ENCODE data around the gene CXorf66. TPM values are rescaled to one million over a fixed set of nuclear protein-coding genes. Genes with fewer than 3 reads are reported as not detected.

The CXorf66 gene
- total RNA-seq: not detected

- no peak for TF ChIP-seq CTCF (IDR thresholded peaks at IDR 0.05; ENCODE audit: low read depth)
Measured at GRCh38 chrX:139965421-139965820, at the start of gene CXorf66. CXorf66 (minus strand) TSS chrX:139965521; CDS start chrX:139965496, 25 bp downstream.

GRCh38 chrX:139982856-139983255 lies 17.5 kb upstream of the CXorf66 start:
- no peak for TF ChIP-seq CTCF (IDR thresholded peaks at IDR 0.05; ENCODE audit: low read depth)

- TF ChIP-seq CTCF (IDR thresholded peaks at IDR 0.05; ENCODE audit: low read depth): no peak
Measured at GRCh38 chrX:139974471-139974870, 9.2 kb upstream of the CXorf66 start.

GRCh38 chrX:139972629-139973624 lies 7.6 kb upstream of the CXorf66 start:
- no peak for TF ChIP-seq CTCF (IDR thresholded peaks at IDR 0.05; ENCODE audit: low read depth)

GRCh38 chrX:139972113-139972512 lies 6.8 kb upstream of the CXorf66 start:
- no peak for TF ChIP-seq CTCF (IDR thresholded peaks at IDR 0.05; ENCODE audit: low read depth)

GRCh38 chrX:139971394-139971749 lies 6.1 kb upstream of the CXorf66 start:
- TF ChIP-seq CTCF (IDR thresholded peaks at IDR 0.05; ENCODE audit: low read depth): no peak

- no peak for TF ChIP-seq CTCF (IDR thresholded peaks at IDR 0.05; ENCODE audit: low read depth)
Measured at GRCh38 chrX:139969286-139969685, 4.0 kb upstream of the CXorf66 start.
